NB4 (cell line): ENCODE results near the gene TNFRSF8.

Source experiments
- CTCF ChIP-seq: IDR thresholded peaks from one replicate; pipeline ENCODE4 v1.5.1; 2012; ENCODE audit warnings: low read depth, low read length
- MYC ChIP-seq: IDR thresholded peaks from 2 replicates; pipeline ENCODE4 v1.6.1; 2011; ENCODE audit warnings: low read depth, low read length
- POLR2A ChIP-seq: IDR thresholded peaks from 2 replicates; pipeline ENCODE4 v1.6.1; 2011; ENCODE audit warnings: mild to moderate bottlenecking; ENCODE audit not compliant: insufficient read length; ENCODE audit errors: extremely low read depth
- TF ChIP-seq, protein P1 (sequence below): IDR thresholded peaks from 2 replicates; pipeline ENCODE4 v1.6.1; 2011; ENCODE audit warnings: low read depth, low read length

DNA sequence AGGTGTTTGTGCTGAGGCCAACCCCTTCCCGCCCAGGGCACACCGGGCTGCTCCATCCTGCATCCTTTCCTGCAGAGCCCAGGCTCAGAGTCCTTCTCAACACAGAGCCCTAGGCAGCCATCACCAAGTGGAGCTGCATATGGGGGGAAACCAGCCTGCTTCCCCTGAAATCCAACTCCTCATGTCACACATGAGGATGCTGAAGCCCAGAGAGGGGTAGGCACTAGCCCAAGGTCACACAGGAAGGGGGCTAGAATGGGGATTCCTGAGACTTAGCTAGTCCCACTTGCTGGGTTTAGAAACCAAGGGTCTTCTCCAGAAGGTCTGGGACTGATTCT is 98.2 kb downstream of the TNFRSF8 start:
- TF ChIP-seq POLR2A (no peak), CTCF (no peak), MYC (0 out of 2 replicates have a peak, but pooled peaks have one; percentile 6)
- TF ChIP-seq, protein P1, sequence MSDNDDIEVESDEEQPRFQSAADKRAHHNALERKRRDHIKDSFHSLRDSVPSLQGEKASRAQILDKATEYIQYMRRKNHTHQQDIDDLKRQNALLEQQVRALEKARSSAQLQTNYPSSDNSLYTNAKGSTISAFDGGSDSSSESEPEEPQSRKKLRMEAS: no peak
